HepG2 (cell line): Measurements from ENCODE around the gene STOML2. TPM values are rescaled to one million over a fixed set of nuclear protein-coding genes. Genes with fewer than 3 reads are reported as not detected.
A peak's percentile ranks its signal among the peaks of the same experiment; 100 is the strongest.

Experiments used
- ATAC-seq: fragments of 200-7000 bp; cut with Tn5 transposase; 3 replicates; pipeline ENCODE4 v1.9.1; 2020; ENCODE audit warnings: mild to moderate bottlenecking, moderate library complexity
- BruUV-seq: library from RNA; stranded (reverse); fragments of 400-500 nt; replicated peaks from 2 replicates; lab custom pipeline; 2021; lab: Mats Ljungman, UMichigan
- CTCF ChIA-PET: fragments of 300-600 bp; formaldehyde crosslinking; extraction: SDS; loops from one replicate; lab custom pipeline; 2021; ENCODE audit warnings: low total read pairs, inconsistent platforms, low intra/inter-chr PET ratio; lab: Yijun Ruan, JAX
- POLR2A ChIA-PET: fragments of 350-600 bp; sonication (Branson Sonifier 250); formaldehyde crosslinking; loops from one replicate; lab custom pipeline; 2020; ENCODE audit warnings: antibody characterized with exemption, inconsistent platforms; lab: Yijun Ruan, JAX
- DNase-seq: peaks from one replicate; pipeline ENCODE4 v3.0.0-alpha.2; 2015; ENCODE audit warnings: low spot score
- FAIRE-seq: peaks from 3 replicates; lab custom pipeline; 2011; peaks lifted over from hg19 to GRCh38; lab: Jason Lieb, UNC
- H2AFZ ChIP-seq: one replicate; pipeline ENCODE4 v1.6.1; 2011; ENCODE audit warnings: low read length, inconsistent platforms
- H3K27ac ChIP-seq: fragments of 300-600 bp; 3 replicates; pipeline ENCODE4 v1.8.0; 2011; ENCODE audit warnings: mixed run types, mild to moderate bottlenecking, mixed read lengths, low read length, inconsistent platforms; ENCODE audit not compliant: insufficient read depth; ENCODE audit errors: extremely low read length
- H3K27me3 ChIP-seq, 2 experiments: fragments of 200-600 bp in 1 of 2; 2 replicates in 1 of 2; 3 replicates in 1 of 2; pipeline versions ENCODE4 v1.6.0 to v1.8.0; 2011; ENCODE audit warnings: low read length in 2 of 2, mild to moderate bottlenecking in 2 of 2, moderate library complexity in 2 of 2, inconsistent platforms in 1 of 2; ENCODE audit not compliant: insufficient read depth in 2 of 2, control insufficient read depth in 1 of 2
- H3K36me3 ChIP-seq, 2 experiments: fragments of 200-600 bp in 1 of 2; replicated peaks in 1 of 2; 2 replicates in 1 of 2; 3 replicates in 1 of 2; pipeline versions ENCODE4 v1.5.1 to v1.8.0; 2011; ENCODE audit warnings: low read length in 2 of 2, inconsistent platforms in 1 of 2; ENCODE audit not compliant: insufficient read depth in 2 of 2, control insufficient read depth in 1 of 2
- H3K4me1 ChIP-seq: 2 replicates; pipeline ENCODE4 v1.5.1; 2012; ENCODE audit warnings: low read length, inconsistent platforms; ENCODE audit not compliant: insufficient read depth
- H3K4me2 ChIP-seq: 2 replicates; pipeline ENCODE4 v1.6.0; 2011; ENCODE audit warnings: low read depth, low read length, inconsistent platforms
- H3K4me3 ChIP-seq, 3 experiments: fragments of 200-600 bp in 1 of 3; sonication (generic), shearing (Covaris generic) in 1 of 3; replicated peaks in 1 of 3; 2 replicates each; pipeline ENCODE4 v1.5.1; 2011 to 2016; ENCODE audit warnings: low read length in 3 of 3, inconsistent platforms in 2 of 3, low read depth in 2 of 3, mild to moderate bottlenecking in 2 of 3, control low read depth in 1 of 3, mixed read lengths in 1 of 3; ENCODE audit not compliant: insufficient read depth in 1 of 3
- H3K79me2 ChIP-seq: one replicate; pipeline ENCODE4 v1.6.1; 2011; ENCODE audit warnings: low read length, inconsistent platforms; ENCODE audit not compliant: insufficient read depth
- H3K9ac ChIP-seq: 2 replicates; pipeline ENCODE4 v1.6.0; 2011; ENCODE audit warnings: mild to moderate bottlenecking, low read depth, low read length, inconsistent platforms; ENCODE audit not compliant: insufficient read depth
- H3K9me3 ChIP-seq: 2 replicates; pipeline ENCODE4 v1.5.1; 2012; ENCODE audit warnings: mild to moderate bottlenecking, low read length
- H4K20me1 ChIP-seq: 2 replicates; pipeline ENCODE4 v1.6.0; 2011; ENCODE audit warnings: inconsistent platforms, mild to moderate bottlenecking, low read length, moderate library complexity; ENCODE audit not compliant: insufficient read depth
- AGO2 ChIP-seq: fragments of 200-400 bp; formaldehyde crosslinking; optimal IDR thresholded peaks from 2 replicates; pipeline ENCODE3; 2017; ENCODE audit warnings: mild to moderate bottlenecking, low read depth, low read length, moderate library complexity
- ARID2 ChIP-seq: sonication (generic); formaldehyde crosslinking; IDR thresholded peaks from 2 replicates; pipeline ENCODE4 v1.8.1; 2022; ENCODE audit warnings: mild to moderate bottlenecking, missing genetic modification reagents, borderline replicate concordance
- PHF20 ChIP-seq: sonication (generic); formaldehyde crosslinking; IDR thresholded peaks from 2 replicates; pipeline ENCODE4 v1.5.0; 2020; ENCODE audit warnings: mild to moderate bottlenecking, missing genetic modification reagents
- PPARG ChIP-seq: conservative IDR thresholded peaks from 2 replicates; pipeline ENCODE4 v1.6.1; 2016; ENCODE audit warnings: missing biosample characterization, missing genetic modification reagents
- RBFOX2 ChIP-seq: fragments of 200-400 bp; formaldehyde crosslinking; IDR thresholded peaks from 2 replicates; pipeline ENCODE4 v1.6.1; 2017; ENCODE audit warnings: low read depth, mild to moderate bottlenecking, low read length
- RBM39 ChIP-seq: fragments of 200-400 bp; formaldehyde crosslinking; IDR thresholded peaks from one replicate; pipeline ENCODE4 v1.6.1; 2018; ENCODE audit warnings: antibody characterized with exemption, mild to moderate bottlenecking, low read depth, low read length; ENCODE audit not compliant: poor library complexity, severe bottlenecking
- SMAD1 ChIP-seq: sonication (generic); formaldehyde crosslinking; IDR thresholded peaks from 2 replicates; pipeline ENCODE4 v1.4.0; 2020; ENCODE audit warnings: missing genetic modification reagents, low read depth, mild to moderate bottlenecking, borderline replicate concordance
- SSRP1 ChIP-seq: IDR thresholded peaks from 2 replicates; pipeline ENCODE4 v1.6.1; 2016; ENCODE audit warnings: control low read depth
- YEATS4 ChIP-seq: sonication (generic); formaldehyde crosslinking; IDR thresholded peaks from 2 replicates; pipeline ENCODE4 v1.4.0; 2020; ENCODE audit warnings: missing genetic modification reagents, borderline replicate concordance
- ZNF20 ChIP-seq: sonication (generic); formaldehyde crosslinking; IDR thresholded peaks from 2 replicates; pipeline ENCODE4 v1.4.0; 2020; ENCODE audit warnings: mild to moderate bottlenecking, moderate library complexity, missing genetic modification reagents
- WGBS: methylation state at CpG from one replicate; pipeline ENCODE4 v1.1.6; 2017; ENCODE audit warnings: low lambda C conversion rate; 5-methylcytosine and 5-hydroxymethylcytosine counted together
- in situ Hi-C: cut with HindIII; loops from 2 replicates; pipeline ENCODE4 v1.10.0; 2017; ENCODE audit warnings: low pct_unique_long_range_greater_than_20kb; ENCODE audit not compliant: extremely low pct_ligation_motif_present
- intact Hi-C: fragments of 100-400 bp; cut with micrococcal nuclease; formaldehyde crosslinking; loops from one replicate; pipeline ENCODE4 v1.10.0; 2022; ENCODE audit not compliant: unreplicated experiment
- polyA plus RNA-seq, 8 experiments: library from polyadenylated mRNA; depleted of rRNA in 3 of 8; stranded (reverse) in 7 of 8; unstranded in 1 of 8; fragments of >200 nt; fragmentation: Illumina TruSeq in 4 of 8; extraction: Trizol in 4 of 8; gene quantifications; 2 replicates each; pipeline versions ENCODE4 v1.2.1 to v1.2.3, GENCODE V29; 2011 to 2016; ENCODE audit warnings: low read depth in 4 of 8, missing spikeins in 1 of 8, mixed read lengths in 1 of 8; ENCODE audit not compliant: insufficient read depth in 1 of 8
- total RNA-seq, 5 experiments: library from RNA; depleted of rRNA; stranded (reverse); fragments of >200 nt; fragmentation: Illumina TruSeq; extraction: Trizol; gene quantifications; 2 replicates each; pipeline ENCODE4 v1.2.3, GENCODE V29; 2016; ENCODE audit warnings: low read depth in 1 of 5
- TF ChIP-seq, protein P1 (sequence below): sonication (generic); formaldehyde crosslinking; IDR thresholded peaks from 2 replicates; pipeline ENCODE4 v1.4.0; 2020; ENCODE audit warnings: missing genetic modification reagents

The STOML2 gene
- total and polyA plus RNA-seq, 2 of the 13 experiments (the other 11 are each of a cell fraction or from before 2014, with no cell fraction given), result 245 to 250 TPM

DNA sequence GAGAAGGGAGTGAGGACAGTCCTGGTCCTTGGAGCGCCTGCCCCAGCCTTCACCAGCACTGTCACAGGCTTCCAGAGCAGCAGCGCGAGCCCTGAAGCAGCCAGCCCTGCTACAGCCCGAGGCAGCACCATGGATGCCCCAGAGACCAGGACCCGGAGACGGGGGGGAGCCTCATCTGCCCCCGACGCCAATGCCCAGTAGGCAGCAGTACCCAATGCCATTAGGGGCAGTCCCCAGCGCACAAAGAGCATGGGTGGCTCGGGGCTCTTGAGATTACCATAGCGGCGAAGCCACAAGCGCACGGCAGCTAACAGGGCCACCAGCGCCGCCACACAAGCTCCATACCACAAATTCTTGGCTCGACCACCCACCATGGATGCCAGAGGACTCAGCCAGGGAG is 11.4 kb downstream of the STOML2 start:
- Histone ChIP-seq H3K27me3 (no peaks in the 10 kb centered on the region), H3K27ac (no peak overlapping the region), H3K36me3 (peaks cover 6 to 46% of the 10 kb centered on the region in 2 experiments; a peak in 4 of 5 replicates), H3K9ac (no peak overlapping the region), H3K9me3 (no peaks in the 10 kb centered on the region), H4K20me1 (no peaks in the 10 kb centered on the region), H3K4me1 (peaks cover 17% of the 10 kb centered on the region), H3K4me2 (no peak overlapping the region), H2AFZ (no peak overlapping the region), H3K4me3 (no peak overlapping the region), H3K79me2 (no peaks in the 10 kb centered on the region)
- CTCF ChIA-PET, result no interaction called here
- no TSS peak for BruUV-seq
- POLR2A ChIA-PET, result interaction anchor here (2.3 to 2.5 kb wide), 2 partner anchors 12 to 19 kb away, joined by 10 to 13 read pairs; partner anchors contain the start of genes FANCG and VCP
- ATAC-seq, result no peak
- DNase-seq, result no peak
- intact Hi-C loops, result no loop called here
- WGBS, result 98% methylated on average over 10 of the region's 17 CpGs
- no peak for TF ChIP-seq PHF20
- peak; percentile 34 for TF ChIP-seq AGO2
- no peak for TF ChIP-seq PPARG (CRISPR knock-in tag)
- TF ChIP-seq RBM39, result no peak
- 0 out of 2 replicates have a peak, but pooled peaks have one; percentile 31 for TF ChIP-seq RBFOX2
- TF ChIP-seq ZNF20 (CRISPR knock-in tag), result no peak
- FAIRE-seq, result no peak
- in situ Hi-C loops, result no loop called here

DNA sequence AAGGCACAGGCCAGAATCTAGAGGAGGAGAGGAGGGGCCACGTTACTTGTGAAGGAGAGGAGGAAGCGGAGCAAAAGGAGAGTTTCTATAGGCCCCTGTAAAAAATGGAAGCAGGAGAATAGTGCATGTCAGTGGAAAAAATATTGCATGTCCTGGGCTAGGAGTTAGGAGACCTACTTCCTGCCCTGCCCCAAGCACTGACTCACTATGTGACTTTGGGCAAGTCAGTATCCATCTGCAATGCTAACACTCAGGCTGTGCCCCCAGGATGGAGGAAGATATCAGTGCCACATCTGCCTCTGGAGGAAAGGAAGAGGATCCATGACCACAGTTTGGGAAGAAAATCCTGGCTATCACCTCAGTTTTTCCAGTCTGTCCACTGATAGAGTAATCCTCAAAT is 13.5 kb downstream of the STOML2 start:
- ATAC-seq (no peak), DNase-seq (no peak), FAIRE-seq (no peak)
- intact Hi-C loops (no loop called here), in situ Hi-C loops (no loop called here)
- POLR2A ChIA-PET, result no interaction called here
- Histone ChIP-seq H3K9me3 (no peaks in the 10 kb centered on the region), H3K79me2 (no peaks in the 10 kb centered on the region), H3K4me3 (no peak overlapping the region), H3K4me1 (peaks cover 2% of the 10 kb centered on the region; the same call in 1 of the 2 replicates), H3K36me3 (peaks cover 6 to 46% of the 10 kb centered on the region in 2 experiments; a peak in 4 of 5 replicates), H2AFZ (no peak overlapping the region), H4K20me1 (no peaks in the 10 kb centered on the region), H3K4me2 (no peak overlapping the region), H3K9ac (no peak overlapping the region), H3K27me3 (no peaks in the 10 kb centered on the region), H3K27ac (no peak overlapping the region)
- no TSS peak for BruUV-seq
- CTCF ChIA-PET, result no interaction called here
- TF ChIP-seq SSRP1 (no peak), ARID2 (CRISPR knock-in tag) (no peak), YEATS4 (CRISPR knock-in tag) (no peak), SMAD1 (CRISPR knock-in tag) (no peak)
- TF ChIP-seq, protein P1, sequence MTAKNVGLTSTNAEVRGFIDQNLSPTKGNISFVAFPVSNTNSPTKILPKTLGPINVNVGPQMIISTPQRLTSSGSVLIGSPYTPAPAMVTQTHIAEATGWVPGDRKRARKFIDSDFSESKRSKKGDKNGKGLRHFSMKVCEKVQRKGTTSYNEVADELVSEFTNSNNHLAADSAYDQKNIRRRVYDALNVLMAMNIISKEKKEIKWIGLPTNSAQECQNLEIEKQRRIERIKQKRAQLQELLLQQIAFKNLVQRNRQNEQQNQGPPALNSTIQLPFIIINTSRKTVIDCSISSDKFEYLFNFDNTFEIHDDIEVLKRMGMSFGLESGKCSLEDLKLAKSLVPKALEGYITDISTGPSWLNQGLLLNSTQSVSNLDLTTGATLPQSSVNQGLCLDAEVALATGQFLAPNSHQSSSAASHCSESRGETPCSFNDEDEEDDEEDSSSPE (CRISPR knock-in tag), result no peak
- 94% methylated on average over 2 of the region's 2 CpGs for WGBS
